ENCODE data around the gene COBL.

COBL gene

DNA sequence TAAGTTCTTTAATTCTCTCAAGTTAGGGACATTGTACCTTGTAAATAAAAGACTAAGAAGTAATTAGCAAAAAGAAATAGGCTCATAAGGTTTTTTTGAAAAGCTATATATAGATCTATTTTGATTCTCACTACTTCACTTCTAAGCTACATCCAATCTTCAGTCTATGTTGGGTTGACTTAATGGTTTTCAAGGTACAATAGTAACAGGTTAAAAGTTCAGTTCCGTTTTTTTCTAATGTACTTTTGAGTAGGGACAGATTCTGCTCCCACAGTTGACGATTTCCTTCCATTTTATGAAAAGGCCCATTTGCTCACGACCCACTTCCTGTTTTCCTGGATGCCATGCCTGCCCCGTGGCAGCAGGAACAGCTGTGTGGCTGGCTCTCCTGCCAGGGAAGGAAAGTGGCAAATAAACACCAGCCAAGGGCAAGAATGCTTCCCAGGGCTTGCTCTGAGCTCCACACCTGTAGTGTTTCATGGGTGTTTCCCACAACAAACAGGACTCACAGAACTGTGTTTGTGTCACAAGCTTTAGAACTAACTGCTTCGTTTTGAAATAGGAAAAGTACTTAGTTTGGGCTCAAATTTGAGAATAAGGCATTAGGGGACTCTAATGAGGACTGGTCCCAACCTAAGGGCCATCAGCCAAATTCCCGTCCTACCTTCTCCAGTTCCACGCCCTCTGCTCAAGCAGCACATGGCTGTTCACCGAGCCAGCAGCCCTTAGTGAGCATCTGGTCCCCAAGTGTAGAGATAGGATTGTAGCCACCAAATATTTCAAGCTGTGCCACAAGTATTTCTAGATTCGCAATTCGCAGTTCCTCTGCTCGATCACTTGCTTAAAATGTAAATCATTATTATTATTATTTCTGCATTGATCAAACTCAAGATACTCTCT is 240.7 kb downstream of the COBL start:
- H3K4me1 Mint-ChIP-seq (ENCODE audit: low read depth), result no peaks in the 10 kb centered on the region
- H3K27me3 Mint-ChIP-seq, result no peaks in the 10 kb centered on the region
- no peaks in the 10 kb centered on the region for H3K36me3 Mint-ChIP-seq (ENCODE audit: low read depth)
- no peak overlapping the region for H3K27ac Mint-ChIP-seq
- no peaks in the 10 kb centered on the region for H3K9me3 Mint-ChIP-seq
- no peak overlapping the region for H3K4me3 Mint-ChIP-seq

- Mint-ChIP-seq H3K4me1 (ENCODE audit: low read depth) (no peaks in the 10 kb centered on the region), H3K27me3 (no peaks in the 10 kb centered on the region), H3K9me3 (no peaks in the 10 kb centered on the region), H3K27ac (no peak overlapping the region), H3K36me3 (ENCODE audit: low read depth) (no peaks in the 10 kb centered on the region), H3K4me3 (no peak overlapping the region)
Measured at GRCh38 chr7:51073171-51073570, 243.4 kb downstream of the COBL start.

DNA sequence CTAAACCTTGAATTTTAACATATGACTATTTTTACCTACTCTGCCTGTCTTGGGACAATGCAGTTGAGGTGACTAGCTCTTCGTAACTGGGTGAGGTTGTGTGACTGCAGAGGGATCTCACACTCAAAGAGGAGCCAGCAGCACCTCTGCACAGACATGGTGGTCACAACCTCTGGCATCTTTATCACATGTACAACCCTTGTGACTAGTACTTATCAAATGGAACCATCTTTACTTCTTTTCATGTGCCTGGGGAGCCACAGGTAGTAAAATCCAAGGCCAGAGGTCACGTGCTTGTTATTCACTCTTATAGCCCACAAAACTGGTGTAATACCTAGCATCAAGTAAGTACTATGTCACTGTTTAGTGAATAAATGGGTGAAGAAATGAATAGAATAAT is 244.3 kb downstream of the COBL start:
- Mint-ChIP-seq H3K4me3 (no peak overlapping the region), H3K4me1 (ENCODE audit: low read depth) (no peaks in the 10 kb centered on the region), H3K27ac (no peak overlapping the region), H3K9me3 (no peaks in the 10 kb centered on the region), H3K27me3 (no peaks in the 10 kb centered on the region), H3K36me3 (ENCODE audit: low read depth) (no peaks in the 10 kb centered on the region)

- Mint-ChIP-seq H3K27ac (no peak overlapping the region), H3K4me1 (ENCODE audit: low read depth) (no peaks in the 10 kb centered on the region), H3K9me3 (no peaks in the 10 kb centered on the region), H3K36me3 (ENCODE audit: low read depth) (no peaks in the 10 kb centered on the region), H3K4me3 (no peak overlapping the region), H3K27me3 (no peaks in the 10 kb centered on the region)
Measured at GRCh38 chr7:51071427-51071826, 245.2 kb downstream of the COBL start.

GRCh38 chr7:51070151-51070550 is 246.5 kb downstream of the COBL start:
- H3K9me3 Mint-ChIP-seq, result no peaks in the 10 kb centered on the region
- H3K27me3 Mint-ChIP-seq, result no peaks in the 10 kb centered on the region
- no peak overlapping the region for H3K4me3 Mint-ChIP-seq
- no peak overlapping the region for H3K27ac Mint-ChIP-seq
- no peaks in the 10 kb centered on the region for H3K36me3 Mint-ChIP-seq (ENCODE audit: low read depth)
- no peaks in the 10 kb centered on the region for H3K4me1 Mint-ChIP-seq (ENCODE audit: low read depth)

DNA sequence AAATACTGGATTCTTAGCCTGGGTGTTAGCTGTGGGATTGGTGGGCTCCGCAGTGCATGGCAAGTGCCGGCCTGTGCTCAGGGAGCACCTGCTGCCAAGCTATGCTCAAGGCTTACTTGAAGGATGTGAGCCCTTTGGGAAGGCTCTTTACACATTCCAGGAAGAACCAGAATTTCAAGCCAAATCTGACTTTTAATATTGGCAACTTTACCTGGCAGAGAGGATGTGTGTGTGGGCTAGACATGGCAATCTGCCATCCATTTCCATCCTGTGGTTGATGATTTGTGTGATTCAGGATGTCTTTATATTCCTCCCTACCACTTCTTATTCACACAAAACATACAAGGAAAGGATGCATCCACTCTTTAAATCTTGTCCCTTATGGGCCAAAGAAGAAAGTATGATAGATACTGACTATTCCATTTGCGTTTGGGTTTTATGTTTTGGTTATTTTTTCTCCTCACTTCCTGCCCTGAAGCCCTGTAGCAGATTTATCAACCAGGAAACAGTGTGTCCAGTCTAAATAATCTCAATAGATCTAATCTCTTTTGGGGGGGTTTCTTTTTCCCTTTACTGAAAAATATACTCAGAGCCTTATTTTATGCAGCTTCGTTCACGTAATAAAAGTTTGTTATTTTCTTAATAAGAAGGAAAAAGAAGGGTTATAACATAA is 247.1 kb downstream of the COBL start:
- no peak overlapping the region for H3K27ac Mint-ChIP-seq
- no peaks in the 10 kb centered on the region for H3K9me3 Mint-ChIP-seq
- no peaks in the 10 kb centered on the region for H3K36me3 Mint-ChIP-seq (ENCODE audit: low read depth)

GRCh38 chr7:51068401-51068800 is 248.2 kb downstream of the COBL start:
- Mint-ChIP-seq H3K4me3 (no peak overlapping the region), H3K9me3 (no peaks in the 10 kb centered on the region), H3K36me3 (ENCODE audit: low read depth) (no peaks in the 10 kb centered on the region), H3K27me3 (no peaks in the 10 kb centered on the region), H3K4me1 (ENCODE audit: low read depth) (no peaks in the 10 kb centered on the region), H3K27ac (no peak overlapping the region)

More for the DNA sequence above, 247.1 kb downstream of the COBL start:
- Mint-ChIP-seq H3K4me1 (ENCODE audit: low read depth) (no peaks in the 10 kb centered on the region), H3K4me3 (no peak overlapping the region), H3K27me3 (no peaks in the 10 kb centered on the region)

DNA sequence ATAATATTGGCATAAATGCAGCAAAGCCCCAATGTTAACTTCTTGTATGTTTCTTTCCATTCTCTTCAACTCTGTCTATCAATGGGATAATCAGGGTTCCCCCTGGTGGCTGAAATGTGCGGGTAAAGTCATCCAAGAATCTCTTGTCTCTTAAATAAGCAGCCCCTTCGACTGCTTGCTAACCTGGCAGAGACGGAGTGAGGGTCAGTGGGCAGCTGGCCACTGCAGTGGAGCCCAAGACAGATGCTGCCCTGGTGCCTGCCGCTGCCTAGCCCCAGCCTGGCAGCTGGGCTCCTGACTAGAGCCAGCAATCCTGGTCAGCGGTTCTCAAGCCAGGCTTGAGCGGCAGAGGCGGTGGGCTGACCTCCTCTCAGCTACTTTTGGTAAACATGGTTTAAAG is 248.9 kb downstream of the COBL start:
- Mint-ChIP-seq H3K9me3 (no peaks in the 10 kb centered on the region), H3K4me3 (no peak overlapping the region), H3K4me1 (ENCODE audit: low read depth) (no peaks in the 10 kb centered on the region), H3K27ac (no peak overlapping the region), H3K27me3 (no peaks in the 10 kb centered on the region), H3K36me3 (ENCODE audit: low read depth) (no peaks in the 10 kb centered on the region)

DNA sequence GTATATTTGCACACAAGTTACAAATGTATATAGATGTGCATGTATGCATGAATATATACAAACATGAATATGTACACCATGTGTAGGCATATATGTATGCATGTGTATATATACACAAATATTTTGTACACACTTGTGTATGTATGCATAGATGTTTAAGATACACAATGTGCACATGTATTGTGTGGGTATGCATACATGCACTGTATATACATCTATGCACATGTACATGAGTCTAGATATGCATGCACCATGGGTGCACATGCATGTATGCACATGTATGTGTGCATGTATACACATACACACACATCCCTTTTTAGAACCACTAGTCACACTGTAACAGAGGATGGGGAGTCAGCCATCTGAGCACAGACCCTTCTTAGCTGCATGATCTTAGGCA is 249.4 kb downstream of the COBL start:
- Mint-ChIP-seq H3K36me3 (ENCODE audit: low read depth) (no peaks in the 10 kb centered on the region), H3K27me3 (no peaks in the 10 kb centered on the region), H3K4me3 (no peak overlapping the region), H3K4me1 (ENCODE audit: low read depth) (no peaks in the 10 kb centered on the region), H3K27ac (no peak overlapping the region), H3K9me3 (no peaks in the 10 kb centered on the region)

GRCh38 chr7:51066405-51066882 is 250.2 kb downstream of the COBL start:
- Mint-ChIP-seq H3K4me1 (ENCODE audit: low read depth) (no peaks in the 10 kb centered on the region), H3K4me3 (no peak overlapping the region), H3K36me3 (ENCODE audit: low read depth) (no peaks in the 10 kb centered on the region), H3K27ac (no peak overlapping the region), H3K27me3 (no peaks in the 10 kb centered on the region), H3K9me3 (no peaks in the 10 kb centered on the region)

DNA sequence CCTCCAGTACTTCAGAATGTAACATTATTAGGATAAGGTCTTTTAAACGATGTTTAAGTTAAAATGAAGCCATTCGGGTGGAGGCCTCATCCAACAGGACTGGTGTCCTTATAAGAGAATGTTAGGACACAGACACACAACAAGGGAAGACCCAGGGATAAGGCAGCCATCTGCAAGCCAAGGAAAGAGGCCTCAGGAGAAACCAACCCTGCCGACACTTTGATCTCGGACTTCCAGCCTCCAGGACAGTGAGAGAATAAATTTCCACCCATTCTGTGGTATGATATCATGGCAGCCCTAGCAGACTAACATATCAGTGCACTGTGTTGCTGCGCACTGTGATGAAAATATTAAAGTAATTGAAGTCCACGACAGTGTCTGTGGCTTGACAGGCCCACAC is 250.8 kb downstream of the COBL start:
- H3K36me3 Mint-ChIP-seq (ENCODE audit: low read depth), result no peaks in the 10 kb centered on the region
- no peaks in the 10 kb centered on the region for H3K4me1 Mint-ChIP-seq (ENCODE audit: low read depth)
- H3K27ac Mint-ChIP-seq, result no peak overlapping the region
- H3K9me3 Mint-ChIP-seq, result no peaks in the 10 kb centered on the region
- H3K27me3 Mint-ChIP-seq, result no peaks in the 10 kb centered on the region
- H3K4me3 Mint-ChIP-seq, result no peak overlapping the region

GRCh38 chr7:51064688-51065087 is 251.9 kb downstream of the COBL start:
- H3K9me3 Mint-ChIP-seq, result no peaks in the 10 kb centered on the region
- no peak overlapping the region for H3K4me3 Mint-ChIP-seq
- H3K27ac Mint-ChIP-seq, result no peak overlapping the region
- no peaks in the 10 kb centered on the region for H3K4me1 Mint-ChIP-seq (ENCODE audit: low read depth)
- no peaks in the 10 kb centered on the region for H3K36me3 Mint-ChIP-seq (ENCODE audit: low read depth)
- H3K27me3 Mint-ChIP-seq, result no peaks in the 10 kb centered on the region

GRCh38 chr7:51062222-51062987 is 254.2 kb downstream of the COBL start:
- no peaks in the 10 kb centered on the region for H3K9me3 Mint-ChIP-seq
- no peak overlapping the region for H3K4me3 Mint-ChIP-seq
- no peaks in the 10 kb centered on the region for H3K36me3 Mint-ChIP-seq (ENCODE audit: low read depth)
- no peak overlapping the region for H3K27ac Mint-ChIP-seq
- no peaks in the 10 kb centered on the region for H3K4me1 Mint-ChIP-seq (ENCODE audit: low read depth)
- H3K27me3 Mint-ChIP-seq, result no peaks in the 10 kb centered on the region

- Mint-ChIP-seq H3K9me3 (no peaks in the 10 kb centered on the region), H3K36me3 (ENCODE audit: low read depth) (no peaks in the 10 kb centered on the region), H3K4me1 (ENCODE audit: low read depth) (no peaks in the 10 kb centered on the region), H3K27me3 (no peaks in the 10 kb centered on the region), H3K27ac (no peak overlapping the region), H3K4me3 (no peak overlapping the region)
Measured at GRCh38 chr7:51060536-51060935, 256.1 kb downstream of the COBL start.

Data from stimulated activated naive CD8-positive, alpha-beta T cell treated with anti-CD3 and anti-CD28 coated beads, Interleukin-15, Interleukin-2, amounts not matched to agents 100 ng/mL and 50 ng/mL, for 24 hours (primary cell).